ENCODE results near the gene TUT1. TPM values are rescaled to one million over a fixed set of nuclear protein-coding genes. Genes with fewer than 3 reads are reported as not detected.

TUT1 gene
- total RNA-seq, 1 experiment from 2014 or later = 20.7 TPM

DNA sequence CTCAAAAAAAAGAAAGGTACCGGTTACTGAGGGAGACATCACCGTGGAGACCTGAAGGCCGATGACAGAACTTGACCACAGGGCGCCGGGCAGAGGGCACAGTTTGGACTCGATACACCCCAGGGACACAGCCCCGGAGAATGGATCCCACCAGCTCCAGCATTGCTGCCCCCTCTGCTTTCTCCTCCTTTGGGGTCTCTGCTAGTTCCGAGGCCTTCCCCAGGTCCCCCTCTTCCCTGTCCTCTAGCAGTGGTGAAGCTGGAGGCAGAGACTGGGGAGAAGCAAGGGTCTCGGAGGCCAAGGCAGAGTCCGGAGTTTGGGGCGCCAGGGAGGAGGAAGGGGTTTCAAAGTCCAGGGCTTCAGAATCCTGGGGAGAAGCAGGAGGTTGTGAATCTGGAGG is 12.8 kb downstream of the TUT1 start:
- H3K4me3 Mint-ChIP-seq = no peak overlapping the region
- H2AFZ ChIP-seq (ENCODE audit: low read length) = no peak overlapping the region

More for the DNA sequence above, 12.8 kb downstream of the TUT1 start:
- Mint-ChIP-seq H3K36me3 (ENCODE audit: insufficient read depth in 1 of 3, low read depth in 3 of 3) (peaks cover 6 to 50% (median 40%) of the 10 kb centered on the region in 3 experiments), H3K27ac (no peak overlapping the region; a peak in 1 of 7 replicates), H3K27me3 (ENCODE audit: low read depth) (no peaks in the 10 kb centered on the region), H3K9me3 (no peaks in the 10 kb centered on the region), H3K4me1 (peaks cover 11% of the 10 kb centered on the region in 2 experiments)
- H3K9ac ChIP-seq (ENCODE audit: extremely low read depth, insufficient read length, low read length) = no peak overlapping the region
- TF ChIP-seq, protein P1, sequence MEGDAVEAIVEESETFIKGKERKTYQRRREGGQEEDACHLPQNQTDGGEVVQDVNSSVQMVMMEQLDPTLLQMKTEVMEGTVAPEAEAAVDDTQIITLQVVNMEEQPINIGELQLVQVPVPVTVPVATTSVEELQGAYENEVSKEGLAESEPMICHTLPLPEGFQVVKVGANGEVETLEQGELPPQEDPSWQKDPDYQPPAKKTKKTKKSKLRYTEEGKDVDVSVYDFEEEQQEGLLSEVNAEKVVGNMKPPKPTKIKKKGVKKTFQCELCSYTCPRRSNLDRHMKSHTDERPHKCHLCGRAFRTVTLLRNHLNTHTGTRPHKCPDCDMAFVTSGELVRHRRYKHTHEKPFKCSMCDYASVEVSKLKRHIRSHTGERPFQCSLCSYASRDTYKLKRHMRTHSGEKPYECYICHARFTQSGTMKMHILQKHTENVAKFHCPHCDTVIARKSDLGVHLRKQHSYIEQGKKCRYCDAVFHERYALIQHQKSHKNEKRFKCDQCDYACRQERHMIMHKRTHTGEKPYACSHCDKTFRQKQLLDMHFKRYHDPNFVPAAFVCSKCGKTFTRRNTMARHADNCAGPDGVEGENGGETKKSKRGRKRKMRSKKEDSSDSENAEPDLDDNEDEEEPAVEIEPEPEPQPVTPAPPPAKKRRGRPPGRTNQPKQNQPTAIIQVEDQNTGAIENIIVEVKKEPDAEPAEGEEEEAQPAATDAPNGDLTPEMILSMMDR (conservative IDR thresholded peaks at IDR 0.05) = no peak
- H3K79me1 ChIP-seq (ENCODE audit: insufficient read depth, low read depth, low read length, poor library complexity, severe bottlenecking) = no peaks in the 10 kb centered on the region
- H4K5ac ChIP-seq (ENCODE audit: insufficient read length, low read depth, low read length) = no peak overlapping the region
- H2BK20ac ChIP-seq (ENCODE audit: low read depth, low read length, poor library complexity, severe bottlenecking) = no peak overlapping the region
- no peak overlapping the region for H4K91ac ChIP-seq (ENCODE audit: insufficient read length, low read depth, low read length)
- no CpG with 5 or more reads among the region's 11 CpGs for WGBS (ENCODE audit: extremely low coverage, insufficient read length, low lambda C conversion rate)
- H4K8ac ChIP-seq (replicated peaks; ENCODE audit: insufficient read length, low read depth, low read length) = no peak overlapping the region
- H3K4me1 ChIP-seq (ENCODE audit: insufficient read depth, low read length) = no peaks in the 10 kb centered on the region
- no peak overlapping the region for H2BK120ac ChIP-seq (ENCODE audit: low read depth, low read length, poor library complexity, severe bottlenecking)
- H4K20me1 ChIP-seq (ENCODE audit: control insufficient read depth, insufficient read depth, insufficient read length) = no peaks in the 10 kb centered on the region
- H3K23ac ChIP-seq (ENCODE audit: insufficient read length, low read depth, low read length) = no peak overlapping the region
- no peak overlapping the region for H3T11ph ChIP-seq (ENCODE audit: low read length)
- no peaks in the 10 kb centered on the region for H3K27me3 ChIP-seq (ENCODE audit: insufficient read depth, low read length)
- H3K18ac ChIP-seq (ENCODE audit: insufficient read length, low read depth, low read length) = no peak overlapping the region
- no peaks in the 10 kb centered on the region for H3K79me2 ChIP-seq (ENCODE audit: insufficient read depth, low read length)
- no peak overlapping the region for H2AK5ac ChIP-seq (ENCODE audit: insufficient read length, low read length)
- H3K14ac ChIP-seq (ENCODE audit: insufficient read depth, low read length) = no peak overlapping the region
- H2BK12ac ChIP-seq (ENCODE audit: insufficient read length, low read depth, low read length) = no peak overlapping the region
- H2BK5ac ChIP-seq (ENCODE audit: insufficient read length, low read length) = no peak overlapping the region
- no peak overlapping the region for H3K56ac ChIP-seq (ENCODE audit: insufficient read length, low read depth, low read length)
- H3K23me2 ChIP-seq (ENCODE audit: insufficient read length, low read depth, low read length, poor library complexity, severe bottlenecking) = peaks cover 8% of the 10 kb centered on the region
- H2BK15ac ChIP-seq (ENCODE audit: low read depth, low read length) = no peak overlapping the region
- H3K4me2 ChIP-seq (ENCODE audit: insufficient read depth, insufficient read length, low read length) = no peak overlapping the region
- DNase-seq = no peak
- H3K4ac ChIP-seq (ENCODE audit: low read depth, low read length) = no peak overlapping the region
- no peaks in the 10 kb centered on the region for H3K9me3 ChIP-seq (ENCODE audit: control insufficient read depth, low read depth, low read length)
- H3K27ac ChIP-seq (ENCODE audit: insufficient read length, low read depth, low read length) = no peak overlapping the region

All from H9 (cell line).